ENCODE results near the gene PRSS1.
"Not testable (repeated sequence)": the region's sequence is repeated elsewhere in the genome, so short reads cannot be mapped to it uniquely, and the experiment has no call there.

The PRSS1 gene

DNA sequence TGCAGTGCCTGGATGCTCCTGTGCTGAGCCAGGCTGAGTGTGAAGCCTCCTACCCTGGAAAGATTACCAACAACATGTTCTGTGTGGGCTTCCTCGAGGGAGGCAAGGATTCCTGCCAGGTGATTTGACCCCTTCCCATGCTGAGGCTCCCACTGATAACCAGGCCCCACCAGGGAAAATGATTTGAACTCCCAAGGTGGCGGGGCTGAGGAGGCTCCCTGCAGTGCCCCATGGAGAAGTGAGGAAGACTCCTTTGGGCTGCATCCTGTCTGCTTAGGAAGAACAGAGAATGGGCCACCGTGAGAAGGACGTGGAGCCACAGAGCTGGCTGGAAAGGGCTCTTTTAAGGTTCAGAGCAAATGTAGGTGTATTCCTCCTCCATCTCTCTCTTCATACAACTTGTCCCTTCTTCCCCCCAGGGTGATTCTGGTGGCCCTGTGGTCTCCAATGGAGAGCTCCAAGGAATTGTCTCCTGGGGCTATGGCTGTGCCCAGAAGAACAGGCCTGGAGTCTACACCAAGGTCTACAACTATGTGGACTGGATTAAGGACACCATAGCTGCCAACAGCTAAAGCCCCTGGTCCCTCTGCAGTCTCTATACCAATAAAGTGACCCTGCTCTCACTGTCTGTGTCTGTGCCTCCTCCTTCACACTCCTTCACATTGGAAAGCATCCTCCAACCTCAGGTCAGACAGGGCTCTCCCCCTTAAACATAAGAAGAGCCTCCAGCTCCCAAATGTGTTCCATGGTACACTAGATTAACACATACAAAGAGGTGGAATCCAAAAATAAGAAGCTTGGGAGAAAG, 24.9 kb downstream of the PRSS1 start:
- DNase-seq: no peak

DNA sequence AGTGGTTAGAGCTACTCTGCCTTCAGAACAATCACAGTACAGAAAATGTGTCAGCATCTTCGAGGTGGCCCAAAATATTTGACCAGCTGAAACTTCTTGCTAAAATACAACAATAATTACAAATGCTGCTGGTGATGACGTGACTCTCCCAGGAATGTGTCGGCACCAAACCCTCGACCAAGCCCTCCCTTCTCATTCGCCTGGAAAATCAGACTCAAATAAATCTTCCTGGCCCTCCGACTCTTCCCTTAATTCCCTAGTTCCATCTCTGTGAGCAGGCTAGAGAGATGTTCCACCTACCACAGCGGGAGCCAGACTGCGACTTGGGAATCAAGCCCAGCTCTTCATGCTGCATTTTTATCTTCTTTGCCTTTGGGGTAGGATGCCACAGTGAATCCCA, 25.6 kb downstream of the PRSS1 start:
- no peak for DNase-seq

DNA sequence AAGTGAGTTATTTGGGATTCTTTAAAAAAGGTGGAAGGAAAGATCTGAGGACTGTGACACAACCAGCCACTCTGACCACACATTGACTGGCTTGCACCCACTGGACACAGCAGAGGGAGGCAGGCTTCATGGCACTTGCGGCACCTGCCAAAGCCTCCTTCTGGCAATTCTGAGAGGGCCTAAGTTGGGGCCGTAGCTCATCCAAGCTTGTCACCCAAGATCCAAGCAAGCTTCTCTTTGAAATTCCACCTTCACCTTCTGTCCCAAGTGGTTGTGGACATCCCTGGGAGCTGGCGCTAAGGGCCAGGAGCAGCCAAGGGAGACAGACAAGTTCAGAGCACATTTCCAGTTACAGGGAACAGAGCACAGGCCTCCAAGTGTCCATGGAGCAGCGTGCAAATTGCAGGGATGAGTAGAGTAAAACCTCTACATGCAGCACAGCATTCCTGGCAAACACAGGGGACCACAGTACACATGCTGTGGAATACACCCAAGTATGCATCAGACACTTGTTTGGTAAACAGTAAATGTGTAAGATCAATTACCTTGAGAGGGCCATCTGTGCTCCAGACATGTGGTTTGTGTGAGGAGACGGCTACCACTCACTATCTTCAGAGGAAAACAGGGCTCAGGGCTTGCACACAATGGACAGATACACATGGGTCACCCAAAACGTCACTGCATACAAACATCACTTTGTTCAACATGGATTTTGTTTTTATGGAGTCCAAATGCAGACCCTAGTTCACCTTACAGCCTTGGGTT, 26.3 kb downstream of the PRSS1 start:
- not testable (repeated sequence) for DNase-seq

DNA sequence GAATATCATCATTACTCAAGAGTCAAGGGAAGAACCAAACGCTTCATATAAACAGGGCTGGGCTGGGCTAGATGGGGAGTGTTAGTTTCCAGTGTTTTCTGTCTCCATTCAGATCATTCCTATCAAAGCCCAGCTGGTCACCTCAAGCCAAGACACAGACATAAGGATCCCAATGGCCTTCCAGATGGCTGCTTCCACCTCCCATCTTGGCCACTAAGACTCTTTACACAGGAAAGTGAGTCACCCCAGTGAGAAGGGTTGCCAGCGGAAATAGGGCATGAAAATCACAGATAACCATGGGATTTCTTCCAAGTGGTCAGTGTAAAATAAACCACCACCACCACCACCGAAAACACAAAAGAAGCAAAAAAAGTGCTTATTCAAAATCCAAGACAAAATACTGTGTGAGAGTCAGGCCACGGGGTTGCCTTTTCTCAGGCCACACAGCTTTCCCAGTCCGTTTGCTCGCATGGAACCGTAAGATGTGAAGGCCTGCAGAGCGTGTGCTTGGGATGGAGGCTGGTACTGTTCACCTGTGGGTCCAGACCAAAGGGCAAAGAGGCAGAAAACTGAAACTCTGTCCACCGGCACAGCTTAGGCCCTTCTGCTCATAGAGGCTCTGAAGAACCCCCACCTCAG, 27.1 kb downstream of the PRSS1 start:
- no peak for DNase-seq

DNA sequence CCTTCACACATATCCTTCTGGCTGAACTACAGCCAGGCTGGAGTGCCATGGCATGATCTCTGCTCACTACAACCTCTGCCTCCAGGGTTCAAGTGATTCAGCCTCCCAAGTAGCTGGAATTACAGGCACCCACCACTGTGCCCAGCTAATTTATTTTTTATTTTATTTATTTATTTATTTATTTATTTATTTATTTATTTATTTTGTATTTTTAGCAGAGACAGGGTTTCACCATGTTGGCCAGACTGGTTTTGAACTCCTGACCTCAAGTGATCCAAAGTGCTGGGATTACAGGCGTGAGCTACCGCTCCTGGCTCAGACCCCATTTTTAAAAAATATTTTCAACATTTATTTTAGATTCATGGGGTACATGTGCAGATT, 27.6 kb downstream of the PRSS1 start:
- not testable (repeated sequence) for DNase-seq

DNA sequence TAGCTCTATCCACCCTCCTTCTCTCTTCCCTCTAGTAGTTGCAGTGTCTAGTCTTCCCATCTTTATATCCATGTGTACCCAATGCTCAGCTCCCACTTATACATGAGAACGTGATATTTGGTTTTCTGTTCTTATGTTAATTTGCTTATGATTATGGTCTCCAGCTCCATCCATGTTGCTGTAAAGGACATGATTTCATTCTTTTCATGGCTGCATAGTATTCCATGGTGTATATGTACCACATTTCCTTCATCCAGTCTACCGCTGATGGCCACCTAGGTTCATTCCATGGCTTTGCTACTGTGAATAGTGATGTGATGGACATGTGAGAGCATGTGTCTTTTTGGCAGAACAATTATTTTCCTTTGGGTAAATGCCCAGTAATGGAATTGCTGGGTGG, 28.0 kb downstream of the PRSS1 start:
- DNase-seq: no peak

DNA sequence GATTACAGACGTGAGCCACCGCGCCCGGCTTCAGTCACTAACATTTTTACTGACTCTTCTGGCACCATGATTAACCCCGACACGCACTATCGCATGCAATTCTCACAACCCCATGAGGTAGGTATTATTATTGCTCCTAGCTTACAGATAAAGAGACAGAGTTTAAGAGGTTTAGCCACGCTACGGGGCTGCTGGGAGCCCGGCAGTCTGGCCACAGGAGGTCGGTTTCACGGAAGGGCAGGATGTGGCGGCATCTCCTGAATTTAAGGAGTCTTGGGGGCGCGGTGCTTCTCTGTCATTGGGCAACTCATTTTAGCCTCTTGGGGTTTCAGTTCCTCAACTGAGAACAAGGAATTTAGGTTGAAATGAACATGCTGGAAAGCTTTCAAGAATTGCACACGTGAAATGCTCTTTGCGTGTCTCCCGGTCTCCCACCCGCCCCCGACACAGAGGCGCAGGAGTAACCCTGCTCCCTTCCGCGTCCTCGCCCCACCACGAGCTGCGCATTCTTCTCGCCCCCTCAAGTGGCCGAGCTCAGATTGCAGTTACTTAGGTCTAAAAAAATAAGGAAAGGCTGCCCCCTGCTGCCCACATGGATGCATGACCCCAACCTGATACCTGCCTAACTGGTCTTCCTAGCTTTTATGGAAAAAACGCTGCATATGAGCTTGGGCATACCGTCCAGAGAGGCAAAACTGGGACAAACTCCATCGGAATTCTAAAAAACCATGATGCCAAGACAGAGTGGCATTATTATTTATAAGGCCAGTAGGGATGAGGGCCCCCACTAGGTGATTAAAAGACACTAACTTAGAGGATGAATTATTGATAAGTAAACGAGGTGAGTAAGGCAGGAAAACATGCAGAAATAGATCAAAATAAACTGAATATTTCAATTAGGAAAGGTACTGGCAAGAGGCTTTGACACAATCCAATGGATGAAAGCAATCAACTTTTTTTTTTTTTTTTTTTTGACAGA, 33.9 kb downstream of the PRSS1 start:
- peak; percentile 83 to 86 for DNase-seq

DNA sequence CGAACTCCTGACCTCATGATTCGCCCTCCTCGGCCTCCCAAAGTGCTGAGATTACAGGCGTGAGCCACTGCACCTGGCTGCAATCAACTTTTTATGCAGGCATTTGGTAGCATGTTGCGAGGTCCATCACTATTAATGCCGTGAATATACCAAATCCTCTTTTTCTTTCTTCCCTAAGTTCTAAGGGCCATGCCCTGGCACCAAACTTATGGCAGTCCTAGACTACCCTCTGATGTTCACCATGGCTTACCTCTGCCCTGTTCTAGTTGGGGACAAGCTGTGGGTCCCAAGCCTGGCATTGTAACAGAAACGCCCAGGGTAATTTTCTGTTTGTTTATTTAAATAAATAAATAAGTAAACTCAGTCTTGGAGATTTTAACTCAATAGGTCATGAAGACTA, 34.8 kb downstream of the PRSS1 start:
- peak in 1 of 2 donors; percentile 8 for DNase-seq

DNA sequence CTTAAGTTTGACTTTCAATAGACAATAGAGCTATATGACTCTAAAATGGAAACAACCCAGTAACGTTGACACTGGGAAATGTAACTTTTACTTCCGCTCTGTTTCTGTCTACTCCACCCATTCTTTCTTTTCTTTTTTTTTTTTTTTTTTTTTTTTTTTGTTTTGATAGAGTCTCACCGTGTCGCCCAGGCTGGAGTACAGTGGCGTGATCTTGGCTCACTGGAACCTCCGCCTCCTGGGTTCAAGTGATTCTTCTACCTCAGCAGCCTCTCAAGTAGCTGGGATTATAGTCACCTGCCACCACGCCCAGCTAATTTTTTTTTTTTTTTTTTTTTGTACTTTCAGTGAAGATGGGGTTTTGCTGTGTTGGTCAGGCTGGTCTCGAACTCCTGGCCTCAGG, 35.4 kb downstream of the PRSS1 start:
- peak; percentile 73 to 80 for DNase-seq

DNA sequence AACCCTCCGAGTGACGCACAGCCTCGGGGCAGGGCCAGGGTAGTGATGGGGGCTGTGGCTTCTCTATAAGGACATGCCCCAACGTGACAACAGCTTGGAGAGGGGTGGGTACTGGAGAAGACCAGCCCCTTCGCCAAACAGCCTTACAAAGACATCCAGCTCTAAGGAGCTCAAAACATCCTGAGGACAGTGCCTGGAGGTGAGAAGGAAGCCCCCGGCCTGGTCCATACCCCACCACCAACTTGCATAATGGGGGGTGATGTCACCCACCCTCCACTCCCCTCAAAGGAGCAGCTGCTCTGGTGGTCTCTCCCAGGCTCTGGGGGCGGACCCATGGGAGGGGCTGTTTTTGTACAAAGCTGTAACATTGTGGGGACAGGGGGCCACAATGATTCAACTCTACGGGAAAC, 36.6 kb downstream of the PRSS1 start:
- DNase-seq: peak; percentile 90 to 93

DNA sequence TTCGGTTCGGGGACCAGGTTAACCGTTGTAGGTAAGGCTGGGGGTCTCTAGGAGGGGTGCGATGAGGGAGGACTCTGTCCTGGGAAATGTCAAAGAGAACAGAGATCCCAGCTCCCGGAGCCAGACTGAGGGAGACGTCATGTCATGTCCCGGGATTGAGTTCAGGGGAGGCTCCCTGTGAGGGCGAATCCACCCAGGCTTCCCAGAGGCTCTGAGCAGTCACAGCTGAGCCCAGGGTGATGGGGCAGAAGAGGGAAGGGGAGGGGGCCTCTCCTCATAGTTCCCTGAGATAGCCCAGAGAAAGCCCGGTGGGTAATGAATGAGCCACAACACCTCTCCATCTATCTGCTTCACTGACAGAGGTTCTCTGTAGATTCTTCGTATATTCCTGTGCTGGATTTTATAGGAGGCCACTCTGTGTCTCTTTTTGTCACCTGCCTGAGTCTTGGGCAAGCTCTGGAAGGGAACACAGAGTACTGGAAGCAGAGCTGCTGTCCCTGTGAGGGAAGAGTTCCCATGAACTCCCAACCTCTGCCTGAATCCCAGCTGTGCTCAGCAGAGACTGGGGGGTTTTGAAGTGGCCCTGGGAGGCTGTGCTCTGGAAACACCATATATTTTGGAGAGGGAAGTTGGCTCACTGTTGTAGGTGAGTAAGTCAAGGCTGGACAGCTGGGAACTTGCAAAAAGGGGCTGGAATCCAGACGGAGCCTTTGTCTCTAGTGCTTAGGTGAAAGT, 37.9 kb downstream of the PRSS1 start:
- DNase-seq: peak in 1 of 2 donors; percentile 9

DNA sequence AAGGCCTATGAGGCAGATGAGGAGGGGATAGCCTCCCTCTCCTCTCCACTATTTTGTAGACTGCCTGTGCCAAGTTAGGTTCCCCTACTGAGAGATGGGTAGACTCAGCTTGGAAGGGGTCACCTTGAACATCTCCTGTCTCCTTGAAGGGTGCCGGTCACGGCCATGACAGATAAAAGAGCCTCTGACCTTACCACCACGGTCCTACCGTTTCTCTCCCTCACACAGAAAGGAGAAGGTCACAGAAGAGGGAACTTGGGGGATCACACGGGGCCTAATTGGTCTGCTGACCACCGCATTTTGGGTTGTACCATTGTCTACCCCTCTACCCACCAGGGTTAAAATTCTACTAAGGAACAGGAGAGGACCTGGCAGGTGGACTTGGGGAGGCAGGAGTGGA, 38.5 kb downstream of the PRSS1 start:
- DNase-seq: no peak

DNA sequence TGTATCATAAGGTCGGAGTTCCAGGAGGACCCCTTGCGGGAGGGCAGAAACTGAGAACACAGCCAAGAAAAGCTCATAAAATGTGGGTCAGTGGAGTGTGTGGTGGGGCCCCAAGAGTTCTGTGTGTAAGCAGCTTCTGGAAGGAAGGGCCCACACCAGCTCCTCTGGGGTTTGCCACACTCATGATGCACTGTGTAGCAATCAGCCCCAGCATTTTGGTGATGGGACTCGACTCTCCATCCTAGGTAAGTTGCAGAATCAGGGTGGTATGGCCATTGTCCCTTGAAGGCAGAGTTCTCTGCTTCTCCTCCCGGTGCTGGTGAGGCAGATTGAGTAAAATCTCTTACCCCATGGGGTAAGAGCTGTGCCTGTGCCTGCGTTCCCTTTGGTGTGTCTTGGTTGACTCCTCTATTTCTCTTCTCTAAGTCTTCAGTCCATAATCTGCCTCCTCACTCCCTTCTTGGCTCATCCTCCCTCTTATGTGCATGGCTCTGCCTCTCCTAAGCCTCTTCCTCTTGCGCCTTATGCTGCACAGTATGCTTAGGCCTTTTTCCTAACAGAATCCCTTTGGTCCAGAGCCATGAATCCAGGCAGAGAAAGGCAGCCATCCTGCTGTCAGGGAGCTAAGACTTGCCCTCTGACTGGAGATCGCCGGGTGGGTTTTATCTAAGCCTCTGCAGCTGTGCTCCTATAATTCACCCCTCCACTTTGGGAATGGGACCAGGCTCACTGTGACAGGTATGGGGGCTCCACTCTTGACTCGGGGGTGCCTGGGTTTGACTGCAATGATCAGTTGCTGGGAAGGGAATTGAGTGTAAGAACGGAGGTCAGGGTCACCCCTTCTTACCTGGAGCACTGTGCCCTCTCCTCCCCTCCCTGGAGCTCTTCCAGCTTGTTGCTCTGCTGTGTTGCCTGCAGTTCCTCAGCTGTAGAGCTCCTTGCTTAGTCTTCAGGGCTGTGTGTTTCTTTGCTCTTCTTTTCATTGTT, 39.3 kb downstream of the PRSS1 start:
- DNase-seq: peak in 1 of 2 donors; percentile 25

DNA sequence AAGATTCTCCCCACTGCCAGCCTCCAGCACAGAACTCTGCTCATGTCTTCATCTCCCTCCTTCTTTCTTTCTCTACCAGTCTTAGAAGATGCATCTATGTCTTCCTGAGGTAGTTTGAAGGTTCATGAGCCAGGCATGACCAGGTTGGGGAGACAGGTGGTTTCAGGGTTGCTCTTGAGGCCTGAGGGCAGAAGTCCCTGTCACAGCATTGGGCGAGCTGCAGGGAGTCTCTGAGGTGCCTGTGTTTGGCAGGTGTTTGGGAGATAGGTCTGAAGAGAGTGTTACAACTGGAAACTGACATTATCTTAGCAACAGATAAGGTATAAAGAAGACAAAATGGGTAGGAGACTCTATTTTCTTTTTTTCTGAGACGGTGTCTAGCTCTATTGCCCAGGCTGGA, 40.2 kb downstream of the PRSS1 start:
- peak in 1 of 2 donors; percentile 38 for DNase-seq

DNA sequence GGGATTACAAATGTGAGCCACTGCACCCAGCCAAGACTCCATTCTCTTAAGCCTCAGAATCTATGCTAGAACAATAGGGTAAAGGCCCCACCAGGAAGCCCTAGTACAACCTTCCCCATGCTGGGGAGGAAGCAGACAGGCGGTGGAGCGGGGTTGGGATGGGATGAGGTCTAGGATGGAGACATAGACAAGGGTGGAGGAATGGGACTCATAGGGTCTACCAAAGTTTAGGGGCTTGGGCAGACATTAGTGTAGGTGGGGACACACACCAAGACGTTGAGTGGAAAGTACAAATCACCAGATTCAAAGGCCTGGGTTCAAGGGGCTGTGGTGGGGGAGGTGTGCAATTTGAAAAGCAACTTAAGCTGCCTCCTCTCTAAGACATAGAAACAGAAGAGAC, 40.8 kb downstream of the PRSS1 start:
- peak in 1 of 2 donors; percentile 30 for DNase-seq

DNA sequence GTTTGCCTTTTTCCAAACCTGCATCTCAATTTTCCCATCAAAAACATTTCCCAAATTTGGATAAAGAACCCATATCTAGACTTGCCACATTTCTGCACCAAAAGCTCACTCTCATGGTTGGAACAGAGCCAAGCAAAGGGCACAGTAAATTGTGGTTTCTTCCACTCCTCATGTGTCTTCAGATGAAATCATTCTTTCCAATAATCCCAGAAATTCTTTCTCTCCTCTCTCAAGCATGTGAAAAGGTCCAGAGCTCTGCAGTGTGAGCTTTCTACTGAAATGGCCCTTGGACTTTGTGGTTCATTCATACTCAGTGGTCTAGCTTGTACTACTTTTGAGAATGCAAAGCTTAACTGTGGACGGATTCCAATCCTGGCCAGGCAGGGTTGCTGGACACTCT, 41.3 kb downstream of the PRSS1 start:
- peak in 1 of 2 donors; percentile 27 for DNase-seq

DNA sequence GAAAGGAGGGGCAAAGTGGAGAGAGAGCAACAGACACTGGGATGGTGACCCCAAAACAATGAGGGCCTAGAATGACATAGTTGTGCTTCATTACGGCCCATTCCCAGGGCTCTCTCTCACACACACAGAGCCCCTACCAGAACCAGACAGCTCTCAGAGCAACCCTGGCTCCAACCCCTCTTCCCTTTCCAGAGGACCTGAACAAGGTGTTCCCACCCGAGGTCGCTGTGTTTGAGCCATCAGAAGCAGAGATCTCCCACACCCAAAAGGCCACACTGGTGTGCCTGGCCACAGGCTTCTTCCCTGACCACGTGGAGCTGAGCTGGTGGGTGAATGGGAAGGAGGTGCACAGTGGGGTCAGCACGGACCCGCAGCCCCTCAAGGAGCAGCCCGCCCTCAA, 42.2 kb downstream of the PRSS1 start:
- DNase-seq: peak in 1 of 2 donors; percentile 17

DNA sequence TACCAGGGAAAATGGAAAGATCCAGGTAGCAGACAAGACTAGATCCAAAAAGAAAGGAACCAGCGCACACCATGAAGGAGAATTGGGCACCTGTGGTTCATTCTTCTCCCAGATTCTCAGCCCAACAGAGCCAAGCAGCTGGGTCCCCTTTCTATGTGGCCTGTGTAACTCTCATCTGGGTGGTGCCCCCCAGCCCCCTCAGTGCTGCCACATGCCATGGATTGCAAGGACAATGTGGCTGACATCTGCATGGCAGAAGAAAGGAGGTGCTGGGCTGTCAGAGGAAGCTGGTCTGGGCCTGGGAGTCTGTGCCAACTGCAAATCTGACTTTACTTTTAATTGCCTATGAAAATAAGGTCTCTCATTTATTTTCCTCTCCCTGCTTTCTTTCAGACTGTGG, 42.9 kb downstream of the PRSS1 start:
- DNase-seq: peak in 1 of 2 donors; percentile 1

DNA sequence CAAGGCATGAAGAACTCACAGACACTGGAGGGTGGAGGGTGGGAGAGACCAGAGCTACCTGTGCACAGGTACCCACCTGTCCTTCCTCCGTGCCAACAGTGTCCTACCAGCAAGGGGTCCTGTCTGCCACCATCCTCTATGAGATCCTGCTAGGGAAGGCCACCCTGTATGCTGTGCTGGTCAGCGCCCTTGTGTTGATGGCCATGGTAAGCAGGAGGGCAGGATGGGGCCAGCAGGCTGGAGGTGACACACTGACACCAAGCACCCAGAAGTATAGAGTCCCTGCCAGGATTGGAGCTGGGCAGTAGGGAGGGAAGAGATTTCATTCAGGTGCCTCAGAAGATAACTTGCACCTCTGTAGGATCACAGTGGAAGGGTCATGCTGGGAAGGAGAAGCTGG, 43.3 kb downstream of the PRSS1 start:
- DNase-seq: no peak

DNA sequence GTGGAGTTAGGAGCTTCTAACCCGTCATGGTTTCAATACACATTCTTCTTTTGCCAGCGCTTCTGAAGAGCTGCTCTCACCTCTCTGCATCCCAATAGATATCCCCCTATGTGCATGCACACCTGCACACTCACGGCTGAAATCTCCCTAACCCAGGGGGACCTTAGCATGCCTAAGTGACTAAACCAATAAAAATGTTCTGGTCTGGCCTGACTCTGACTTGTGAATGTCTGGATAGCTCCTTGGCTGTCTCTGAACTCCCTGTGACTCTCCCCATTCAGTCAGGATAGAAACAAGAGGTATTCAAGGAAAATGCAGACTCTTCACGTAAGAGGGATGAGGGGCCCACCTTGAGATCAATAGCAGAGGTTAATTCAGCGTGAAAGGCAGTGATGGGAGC, 43.9 kb downstream of the PRSS1 start:
- DNase-seq: peak in 1 of 2 donors; percentile 0
